HepG2 (cell line): ENCODE results near the gene HOXC5.

ENCODE experiments used
- GLI4 ChIP-seq: sonication (generic); formaldehyde crosslinking; IDR thresholded peaks from 2 replicates; pipeline ENCODE4 v1.5.1; 2020; ENCODE audit warnings: missing genetic modification reagents, mild to moderate bottlenecking, moderate library complexity, borderline replicate concordance
- KLF6 ChIP-seq: IDR thresholded peaks from 2 replicates; pipeline ENCODE4 v1.8.0; 2016; ENCODE audit warnings: missing biosample characterization, missing genetic modification reagents
- POLR2A ChIP-seq, 2 experiments: IDR thresholded peaks; 2 replicates each; pipeline ENCODE4 v1.6.1; 2011; ENCODE audit warnings: low read depth in 2 of 2, low read length in 2 of 2, mild to moderate bottlenecking in 1 of 2, moderate library complexity in 1 of 2; ENCODE audit not compliant: insufficient read depth in 1 of 2
- RFX5 ChIP-seq: IDR thresholded peaks from 2 replicates; pipeline ENCODE4 v1.6.1; 2011; ENCODE audit warnings: low read depth, low read length, improper control_type of control experiment
- SUZ12 ChIP-seq: fragments of 150-350 bp; IDR thresholded peaks from 2 replicates; pipeline ENCODE4 v1.6.1; 2014; ENCODE audit warnings: low read depth, low read length
- TBP ChIP-seq: sonication (generic); formaldehyde crosslinking; IDR thresholded peaks from 2 replicates; pipeline ENCODE4 v1.5.0; 2020; ENCODE audit warnings: missing genetic modification reagents
- TF ChIP-seq, protein P1 (sequence below): sonication (generic); formaldehyde crosslinking; IDR thresholded peaks from 2 replicates; pipeline ENCODE4 v1.5.1; 2020; ENCODE audit warnings: mild to moderate bottlenecking, missing genetic modification reagents, borderline replicate concordance
- TF ChIP-seq, protein P2 (sequence below): sonication (generic); formaldehyde crosslinking; IDR thresholded peaks from 2 replicates; pipeline ENCODE4 v1.5.0; 2020; ENCODE audit warnings: mild to moderate bottlenecking, missing genetic modification reagents, moderate library complexity
- TF ChIP-seq, protein P3 (sequence below): sonication (generic); formaldehyde crosslinking; conservative IDR thresholded peaks from 2 replicates; pipeline ENCODE4 v1.4.0; 2020; ENCODE audit warnings: mild to moderate bottlenecking, missing genetic modification reagents, moderate library complexity
- TF ChIP-seq, protein P4 (sequence below): sonication (generic); formaldehyde crosslinking; IDR thresholded peaks from 2 replicates; pipeline ENCODE4 v1.8.0; 2022; ENCODE audit warnings: mild to moderate bottlenecking, missing genetic modification reagents, borderline replicate concordance

DNA sequence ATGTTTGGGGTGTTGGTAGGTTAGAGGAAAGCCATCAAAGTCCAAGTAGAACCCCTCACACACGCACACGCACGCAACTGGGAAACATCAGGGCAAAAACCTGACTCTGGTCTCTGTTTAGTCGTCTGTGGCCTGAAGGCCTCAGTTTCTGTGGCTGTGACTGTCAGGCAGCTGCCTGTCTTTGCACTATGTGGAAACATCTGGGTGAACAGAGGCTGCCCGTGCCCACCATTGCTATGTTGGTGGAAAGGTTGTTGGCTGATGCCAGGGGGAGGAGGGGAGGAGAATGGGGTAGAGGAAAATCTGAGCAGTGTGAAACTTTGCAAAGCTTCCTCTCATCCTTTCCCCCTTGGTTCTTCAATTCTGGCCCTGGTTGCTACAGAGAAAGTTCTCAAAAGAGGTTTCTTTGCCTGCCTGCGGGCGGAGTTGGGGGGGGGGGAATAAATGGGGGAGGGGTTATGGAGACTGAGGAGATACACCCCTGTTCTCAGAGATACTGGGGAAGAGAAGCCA is 40.4 kb upstream of the HOXC5 start:
- TF ChIP-seq, protein P1, sequence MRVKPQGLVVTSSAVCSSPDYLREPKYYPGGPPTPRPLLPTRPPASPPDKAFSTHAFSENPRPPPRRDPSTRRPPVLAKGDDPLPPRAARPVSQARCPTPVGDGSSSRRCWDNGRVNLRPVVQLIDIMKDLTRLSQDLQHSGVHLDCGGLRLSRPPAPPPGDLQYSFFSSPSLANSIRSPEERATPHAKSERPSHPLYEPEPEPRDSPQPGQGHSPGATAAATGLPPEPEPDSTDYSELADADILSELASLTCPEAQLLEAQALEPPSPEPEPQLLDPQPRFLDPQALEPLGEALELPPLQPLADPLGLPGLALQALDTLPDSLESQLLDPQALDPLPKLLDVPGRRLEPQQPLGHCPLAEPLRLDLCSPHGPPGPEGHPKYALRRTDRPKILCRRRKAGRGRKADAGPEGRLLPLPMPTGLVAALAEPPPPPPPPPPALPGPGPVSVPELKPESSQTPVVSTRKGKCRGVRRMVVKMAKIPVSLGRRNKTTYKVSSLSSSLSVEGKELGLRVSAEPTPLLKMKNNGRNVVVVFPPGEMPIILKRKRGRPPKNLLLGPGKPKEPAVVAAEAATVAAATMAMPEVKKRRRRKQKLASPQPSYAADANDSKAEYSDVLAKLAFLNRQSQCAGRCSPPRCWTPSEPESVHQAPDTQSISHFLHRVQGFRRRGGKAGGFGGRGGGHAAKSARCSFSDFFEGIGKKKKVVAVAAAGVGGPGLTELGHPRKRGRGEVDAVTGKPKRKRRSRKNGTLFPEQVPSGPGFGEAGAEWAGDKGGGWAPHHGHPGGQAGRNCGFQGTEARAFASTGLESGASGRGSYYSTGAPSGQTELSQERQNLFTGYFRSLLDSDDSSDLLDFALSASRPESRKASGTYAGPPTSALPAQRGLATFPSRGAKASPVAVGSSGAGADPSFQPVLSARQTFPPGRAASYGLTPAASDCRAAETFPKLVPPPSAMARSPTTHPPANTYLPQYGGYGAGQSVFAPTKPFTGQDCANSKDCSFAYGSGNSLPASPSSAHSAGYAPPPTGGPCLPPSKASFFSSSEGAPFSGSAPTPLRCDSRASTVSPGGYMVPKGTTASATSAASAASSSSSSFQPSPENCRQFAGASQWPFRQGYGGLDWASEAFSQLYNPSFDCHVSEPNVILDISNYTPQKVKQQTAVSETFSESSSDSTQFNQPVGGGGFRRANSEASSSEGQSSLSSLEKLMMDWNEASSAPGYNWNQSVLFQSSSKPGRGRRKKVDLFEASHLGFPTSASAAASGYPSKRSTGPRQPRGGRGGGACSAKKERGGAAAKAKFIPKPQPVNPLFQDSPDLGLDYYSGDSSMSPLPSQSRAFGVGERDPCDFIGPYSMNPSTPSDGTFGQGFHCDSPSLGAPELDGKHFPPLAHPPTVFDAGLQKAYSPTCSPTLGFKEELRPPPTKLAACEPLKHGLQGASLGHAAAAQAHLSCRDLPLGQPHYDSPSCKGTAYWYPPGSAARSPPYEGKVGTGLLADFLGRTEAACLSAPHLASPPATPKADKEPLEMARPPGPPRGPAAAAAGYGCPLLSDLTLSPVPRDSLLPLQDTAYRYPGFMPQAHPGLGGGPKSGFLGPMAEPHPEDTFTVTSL: no peak
- no peak for TF ChIP-seq KLF6 (CRISPR knock-in tag)
- no peak for TF ChIP-seq GLI4 (CRISPR knock-in tag)
- TF ChIP-seq, protein P2, sequence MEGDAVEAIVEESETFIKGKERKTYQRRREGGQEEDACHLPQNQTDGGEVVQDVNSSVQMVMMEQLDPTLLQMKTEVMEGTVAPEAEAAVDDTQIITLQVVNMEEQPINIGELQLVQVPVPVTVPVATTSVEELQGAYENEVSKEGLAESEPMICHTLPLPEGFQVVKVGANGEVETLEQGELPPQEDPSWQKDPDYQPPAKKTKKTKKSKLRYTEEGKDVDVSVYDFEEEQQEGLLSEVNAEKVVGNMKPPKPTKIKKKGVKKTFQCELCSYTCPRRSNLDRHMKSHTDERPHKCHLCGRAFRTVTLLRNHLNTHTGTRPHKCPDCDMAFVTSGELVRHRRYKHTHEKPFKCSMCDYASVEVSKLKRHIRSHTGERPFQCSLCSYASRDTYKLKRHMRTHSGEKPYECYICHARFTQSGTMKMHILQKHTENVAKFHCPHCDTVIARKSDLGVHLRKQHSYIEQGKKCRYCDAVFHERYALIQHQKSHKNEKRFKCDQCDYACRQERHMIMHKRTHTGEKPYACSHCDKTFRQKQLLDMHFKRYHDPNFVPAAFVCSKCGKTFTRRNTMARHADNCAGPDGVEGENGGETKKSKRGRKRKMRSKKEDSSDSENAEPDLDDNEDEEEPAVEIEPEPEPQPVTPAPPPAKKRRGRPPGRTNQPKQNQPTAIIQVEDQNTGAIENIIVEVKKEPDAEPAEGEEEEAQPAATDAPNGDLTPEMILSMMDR (CRISPR knock-in tag): no peak
- TF ChIP-seq, protein P3, sequence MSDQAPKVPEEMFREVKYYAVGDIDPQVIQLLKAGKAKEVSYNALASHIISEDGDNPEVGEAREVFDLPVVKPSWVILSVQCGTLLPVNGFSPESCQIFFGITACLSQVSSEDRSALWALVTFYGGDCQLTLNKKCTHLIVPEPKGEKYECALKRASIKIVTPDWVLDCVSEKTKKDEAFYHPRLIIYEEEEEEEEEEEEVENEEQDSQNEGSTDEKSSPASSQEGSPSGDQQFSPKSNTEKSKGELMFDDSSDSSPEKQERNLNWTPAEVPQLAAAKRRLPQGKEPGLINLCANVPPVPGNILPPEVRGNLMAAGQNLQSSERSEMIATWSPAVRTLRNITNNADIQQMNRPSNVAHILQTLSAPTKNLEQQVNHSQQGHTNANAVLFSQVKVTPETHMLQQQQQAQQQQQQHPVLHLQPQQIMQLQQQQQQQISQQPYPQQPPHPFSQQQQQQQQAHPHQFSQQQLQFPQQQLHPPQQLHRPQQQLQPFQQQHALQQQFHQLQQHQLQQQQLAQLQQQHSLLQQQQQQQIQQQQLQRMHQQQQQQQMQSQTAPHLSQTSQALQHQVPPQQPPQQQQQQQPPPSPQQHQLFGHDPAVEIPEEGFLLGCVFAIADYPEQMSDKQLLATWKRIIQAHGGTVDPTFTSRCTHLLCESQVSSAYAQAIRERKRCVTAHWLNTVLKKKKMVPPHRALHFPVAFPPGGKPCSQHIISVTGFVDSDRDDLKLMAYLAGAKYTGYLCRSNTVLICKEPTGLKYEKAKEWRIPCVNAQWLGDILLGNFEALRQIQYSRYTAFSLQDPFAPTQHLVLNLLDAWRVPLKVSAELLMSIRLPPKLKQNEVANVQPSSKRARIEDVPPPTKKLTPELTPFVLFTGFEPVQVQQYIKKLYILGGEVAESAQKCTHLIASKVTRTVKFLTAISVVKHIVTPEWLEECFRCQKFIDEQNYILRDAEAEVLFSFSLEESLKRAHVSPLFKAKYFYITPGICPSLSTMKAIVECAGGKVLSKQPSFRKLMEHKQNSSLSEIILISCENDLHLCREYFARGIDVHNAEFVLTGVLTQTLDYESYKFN (CRISPR knock-in tag): no peak
- no peak for TF ChIP-seq SUZ12
- TF ChIP-seq TBP (CRISPR knock-in tag): no peak
- no peak for TF ChIP-seq RFX5
- TF ChIP-seq, protein P4, sequence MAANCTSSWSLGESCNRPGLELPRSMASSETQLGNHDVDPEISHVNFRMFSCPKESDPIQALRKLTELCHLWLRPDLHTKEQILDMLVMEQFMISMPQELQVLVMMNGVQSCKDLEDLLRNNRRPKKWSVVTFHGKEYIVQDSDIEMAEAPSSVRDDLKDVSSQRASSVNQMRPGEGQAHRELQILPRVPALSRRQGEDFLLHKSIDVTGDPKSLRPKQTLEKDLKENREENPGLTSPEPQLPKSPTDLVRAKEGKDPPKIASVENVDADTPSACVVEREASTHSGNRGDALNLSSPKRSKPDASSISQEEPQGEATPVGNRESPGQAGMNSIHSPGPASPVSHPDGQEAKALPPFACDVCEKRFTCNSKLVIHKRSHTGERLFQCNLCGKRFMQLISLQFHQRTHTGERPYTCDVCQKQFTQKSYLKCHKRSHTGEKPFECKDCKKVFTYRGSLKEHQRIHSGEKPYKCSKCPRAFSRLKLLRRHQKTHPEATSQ: no peak
- no peak for TF ChIP-seq POLR2A (IDR thresholded peaks at IDR 0.05; ENCODE audit: insufficient read depth in 1 of 2, low read depth in 2 of 2, low read length in 2 of 2)
